Measurements from ENCODE around the gene C1QTNF1.

GRCh38 chr17:79033046-79033616 lies 9.2 kb downstream of the C1QTNF1 start:
- TF ChIP-seq CTCF (IDR thresholded peaks at IDR 0.05) (no peak), EZH2 (IDR thresholded peaks at IDR 0.05; ENCODE audit: borderline replicate concordance, insufficient read depth, low read depth, low read length, poor library complexity, severe bottlenecking) (no peak)

Measured in B cell (primary cell).